Upper lobe of right lung (tissue), 1 donor: Measurements from ENCODE around the gene COPZ1. TPM values are rescaled to one million over a fixed set of nuclear protein-coding genes. Genes with fewer than 3 reads are reported as not detected.

Experiments used
- ATAC-seq: fragments of 200-7000 bp; cut with Tn5 transposase; one replicate; pipeline ENCODE4 v1.9.1; 2020; ENCODE audit warnings: mild to moderate bottlenecking, moderate library complexity
- DNase-seq: peaks from one replicate; pipeline ENCODE4 v3.0.0-alpha.2; 2020
- H3K27ac ChIP-seq: fragments of 200-600 bp; one replicate; pipeline ENCODE4 v1.8.0; 2022
- H3K27me3 ChIP-seq: fragments of 200-600 bp; one replicate; pipeline ENCODE4 v1.8.0; 2022; ENCODE audit warnings: mild to moderate bottlenecking
- H3K36me3 ChIP-seq: fragments of 200-600 bp; one replicate; pipeline ENCODE4 v1.8.0; 2022
- H3K4me1 ChIP-seq: fragments of 200-600 bp; one replicate; pipeline ENCODE4 v1.8.0; 2022
- H3K4me3 ChIP-seq: fragments of 200-600 bp; one replicate; pipeline ENCODE4 v1.8.0; 2022; ENCODE audit warnings: mild to moderate bottlenecking
- H3K9me3 ChIP-seq: fragments of 200-600 bp; one replicate; pipeline ENCODE4 v1.8.0; 2022
- CTCF ChIP-seq: fragments of 200-600 bp; IDR thresholded peaks from one replicate; pipeline ENCODE4 v1.8.0; 2022; ENCODE audit warnings: antibody characterized with exemption
- intact Hi-C: fragments of 100-400 bp; cut with DNase I; formaldehyde crosslinking; loops from one replicate; pipeline ENCODE4 v1.11.0; 2022
- total RNA-seq: library from RNA; stranded (reverse); fragmentation: NEBNext Ultra II Directional; extraction: Animal tissue kit (Norgen Biotek cat#: 25700); gene quantifications from one replicate; pipeline ENCODE4 v1.2.1, GENCODE V29; 2021
- donor health status: DM: no; HTN: yes; CAD: no; lungs with severe emphysema.

COPZ1 gene
- total RNA-seq, 1 donor from 2014 or later = 125 TPM

- H3K27ac ChIP-seq = no peak overlapping the region
Observed at GRCh38 chr12:54300225-54300731, 24.7 kb upstream of the COPZ1 start.

GRCh38 chr12:54300732-54301427 is 24.1 kb upstream of the COPZ1 start, which contains the start of gene NFE2:
TSS of gene NFE2 (minus strand) at chr12:54301015. CDS start at chr12:54295248, 5,767 bp downstream.
- Histone ChIP-seq H3K36me3 (no peaks in the 10 kb centered on the region), H3K4me3 (peak within 1 kb of the TSS; percentile 21), H3K27ac (no peak within 1 kb of the TSS), H3K9me3 (no peaks in the 10 kb centered on the region), H3K27me3 (no peaks in the 10 kb centered on the region), H3K4me1 (peaks cover 25% of the 10 kb centered on the region)
- ATAC-seq (peak; percentile 80), DNase-seq (peak; percentile 83)
- intact Hi-C loops = no loop called here
- no peak for TF ChIP-seq CTCF

More at GRCh38 chr12:54300225-54300731, 24.7 kb upstream of the COPZ1 start:
- no peak for TF ChIP-seq CTCF
- H3K36me3 ChIP-seq = no peaks in the 10 kb centered on the region
- H3K4me1 ChIP-seq = peaks cover 25% of the 10 kb centered on the region
- no peak for ATAC-seq
- no peaks in the 10 kb centered on the region for H3K9me3 ChIP-seq
- intact Hi-C loops = no loop called here
- peak overlapping the region; percentile 21 for H3K4me3 ChIP-seq
- no peaks in the 10 kb centered on the region for H3K27me3 ChIP-seq
- DNase-seq = no peak

GRCh38 chr12:54301428-54302048 is 23.4 kb upstream of the COPZ1 start:
- H3K27me3 ChIP-seq = no peaks in the 10 kb centered on the region
- no peak overlapping the region for H3K4me3 ChIP-seq
- peaks cover 26% of the 10 kb centered on the region for H3K4me1 ChIP-seq
- H3K9me3 ChIP-seq = no peaks in the 10 kb centered on the region
- intact Hi-C loops = no loop called here
- TF ChIP-seq CTCF = no peak
- no peak for DNase-seq
- no peaks in the 10 kb centered on the region for H3K36me3 ChIP-seq
- H3K27ac ChIP-seq = no peak overlapping the region
- ATAC-seq = no peak

- Histone ChIP-seq H3K27ac (peak overlapping the region; percentile 72), H3K4me1 (peaks cover 37% of the 10 kb centered on the region)
- intact Hi-C loops = no loop called here
Observed at GRCh38 chr12:54303640-54304039, 21.3 kb upstream of the COPZ1 start.

GRCh38 chr12:54304187-54304810 is 20.6 kb upstream of the COPZ1 start:
- peaks cover 37% of the 10 kb centered on the region for H3K4me1 ChIP-seq
- intact Hi-C loops = no loop called here
- TF ChIP-seq CTCF = no peak
- peak; percentile 93 for DNase-seq
- no peaks in the 10 kb centered on the region for H3K36me3 ChIP-seq
- peak overlapping the region; percentile 72 for H3K27ac ChIP-seq
- peak; percentile 90 for ATAC-seq
- H3K9me3 ChIP-seq = no peaks in the 10 kb centered on the region
- H3K27me3 ChIP-seq = no peaks in the 10 kb centered on the region
- H3K4me3 ChIP-seq = no peak overlapping the region

More at GRCh38 chr12:54303640-54304039, 21.3 kb upstream of the COPZ1 start:
- no peaks in the 10 kb centered on the region for H3K27me3 ChIP-seq
- no peak for TF ChIP-seq CTCF
- H3K36me3 ChIP-seq = no peaks in the 10 kb centered on the region
- H3K4me3 ChIP-seq = no peak overlapping the region
- DNase-seq (no peak), ATAC-seq (no peak)
- H3K9me3 ChIP-seq = no peaks in the 10 kb centered on the region
